Measurements from ENCODE around the gene HOXA13.

HOXA13 gene

GRCh38 chr7:27154901-27155815, 44.7 kb downstream of the HOXA13 start:
- DNase-seq (ENCODE audit: low read depth) = no peak
- TF ChIP-seq, protein P1, sequence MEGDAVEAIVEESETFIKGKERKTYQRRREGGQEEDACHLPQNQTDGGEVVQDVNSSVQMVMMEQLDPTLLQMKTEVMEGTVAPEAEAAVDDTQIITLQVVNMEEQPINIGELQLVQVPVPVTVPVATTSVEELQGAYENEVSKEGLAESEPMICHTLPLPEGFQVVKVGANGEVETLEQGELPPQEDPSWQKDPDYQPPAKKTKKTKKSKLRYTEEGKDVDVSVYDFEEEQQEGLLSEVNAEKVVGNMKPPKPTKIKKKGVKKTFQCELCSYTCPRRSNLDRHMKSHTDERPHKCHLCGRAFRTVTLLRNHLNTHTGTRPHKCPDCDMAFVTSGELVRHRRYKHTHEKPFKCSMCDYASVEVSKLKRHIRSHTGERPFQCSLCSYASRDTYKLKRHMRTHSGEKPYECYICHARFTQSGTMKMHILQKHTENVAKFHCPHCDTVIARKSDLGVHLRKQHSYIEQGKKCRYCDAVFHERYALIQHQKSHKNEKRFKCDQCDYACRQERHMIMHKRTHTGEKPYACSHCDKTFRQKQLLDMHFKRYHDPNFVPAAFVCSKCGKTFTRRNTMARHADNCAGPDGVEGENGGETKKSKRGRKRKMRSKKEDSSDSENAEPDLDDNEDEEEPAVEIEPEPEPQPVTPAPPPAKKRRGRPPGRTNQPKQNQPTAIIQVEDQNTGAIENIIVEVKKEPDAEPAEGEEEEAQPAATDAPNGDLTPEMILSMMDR (IDR thresholded peaks at IDR 0.05; ENCODE audit: control insufficient read depth, extremely low read depth, insufficient read depth) = no peak
- peak overlapping the region; percentile 28 for H3K4me3 ChIP-seq (ENCODE audit: low read depth, low read length)

- DNase-seq (ENCODE audit: low read depth) = no peak
- TF ChIP-seq, protein P1 (IDR thresholded peaks at IDR 0.05; ENCODE audit: control insufficient read depth, extremely low read depth, insufficient read depth) = no peak
- H3K4me3 ChIP-seq (ENCODE audit: low read depth, low read length) = no peak overlapping the region
Observed at GRCh38 chr7:27154369-27154768, 45.5 kb downstream of the HOXA13 start.

DNA sequence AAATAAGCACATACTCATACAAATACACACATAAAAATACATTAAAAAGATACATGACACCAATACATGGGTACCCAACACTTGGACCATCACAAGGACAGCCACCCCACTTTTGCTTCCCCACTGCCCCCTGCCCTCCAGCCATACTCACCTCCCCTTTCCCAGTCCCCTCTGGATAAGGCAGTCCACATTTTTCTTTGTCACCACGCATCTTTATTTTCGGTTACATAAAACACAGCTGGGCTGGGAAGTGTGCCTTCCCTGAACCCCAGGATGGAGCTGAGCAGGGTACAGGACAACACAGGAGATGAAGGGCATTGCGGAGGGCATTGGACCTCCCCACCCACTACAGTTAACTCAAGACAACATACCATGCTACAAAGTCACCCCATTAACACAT, 46.4 kb downstream of the HOXA13 start:
- no peak for DNase-seq (ENCODE audit: low read depth)
- H3K4me3 ChIP-seq (ENCODE audit: low read depth, low read length) = no peak overlapping the region
- TF ChIP-seq, protein P1 (IDR thresholded peaks at IDR 0.05; ENCODE audit: control insufficient read depth, extremely low read depth, insufficient read depth) = no peak

DNA sequence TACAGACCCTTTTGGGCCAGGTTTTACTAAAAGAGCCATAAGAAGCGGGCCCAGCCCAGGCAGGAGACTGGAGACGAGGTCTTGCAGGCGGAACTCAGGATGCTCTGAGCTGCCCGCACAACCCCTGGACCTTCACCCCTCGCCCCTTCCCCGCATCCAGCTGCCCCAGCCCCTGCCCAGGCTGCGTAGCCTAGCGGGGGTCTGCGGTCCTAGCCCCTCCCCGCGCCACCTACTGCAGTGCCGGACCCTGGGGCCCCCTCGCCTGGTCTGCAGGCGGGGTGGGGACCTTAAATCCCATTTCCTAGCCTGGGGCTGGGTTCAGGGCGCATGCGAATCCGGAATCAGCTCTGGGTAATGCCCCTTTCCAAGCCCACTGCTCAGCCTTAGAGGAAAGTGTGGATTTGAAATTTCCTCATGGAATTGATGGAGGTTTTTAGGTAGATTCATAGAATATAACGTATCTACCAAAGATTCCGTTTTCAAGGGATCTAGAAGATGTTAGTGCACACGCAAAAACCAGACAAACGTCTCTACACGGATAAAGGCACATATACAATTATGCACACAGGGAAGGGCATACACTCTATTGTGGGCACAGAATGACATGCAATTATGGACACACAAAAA, 47.0 kb downstream of the HOXA13 start:
- no peak for DNase-seq (ENCODE audit: low read depth)
- H3K4me3 ChIP-seq (ENCODE audit: low read depth, low read length) = no peak overlapping the region
- TF ChIP-seq, protein P1 (IDR thresholded peaks at IDR 0.05; ENCODE audit: control insufficient read depth, extremely low read depth, insufficient read depth) = no peak

DNA sequence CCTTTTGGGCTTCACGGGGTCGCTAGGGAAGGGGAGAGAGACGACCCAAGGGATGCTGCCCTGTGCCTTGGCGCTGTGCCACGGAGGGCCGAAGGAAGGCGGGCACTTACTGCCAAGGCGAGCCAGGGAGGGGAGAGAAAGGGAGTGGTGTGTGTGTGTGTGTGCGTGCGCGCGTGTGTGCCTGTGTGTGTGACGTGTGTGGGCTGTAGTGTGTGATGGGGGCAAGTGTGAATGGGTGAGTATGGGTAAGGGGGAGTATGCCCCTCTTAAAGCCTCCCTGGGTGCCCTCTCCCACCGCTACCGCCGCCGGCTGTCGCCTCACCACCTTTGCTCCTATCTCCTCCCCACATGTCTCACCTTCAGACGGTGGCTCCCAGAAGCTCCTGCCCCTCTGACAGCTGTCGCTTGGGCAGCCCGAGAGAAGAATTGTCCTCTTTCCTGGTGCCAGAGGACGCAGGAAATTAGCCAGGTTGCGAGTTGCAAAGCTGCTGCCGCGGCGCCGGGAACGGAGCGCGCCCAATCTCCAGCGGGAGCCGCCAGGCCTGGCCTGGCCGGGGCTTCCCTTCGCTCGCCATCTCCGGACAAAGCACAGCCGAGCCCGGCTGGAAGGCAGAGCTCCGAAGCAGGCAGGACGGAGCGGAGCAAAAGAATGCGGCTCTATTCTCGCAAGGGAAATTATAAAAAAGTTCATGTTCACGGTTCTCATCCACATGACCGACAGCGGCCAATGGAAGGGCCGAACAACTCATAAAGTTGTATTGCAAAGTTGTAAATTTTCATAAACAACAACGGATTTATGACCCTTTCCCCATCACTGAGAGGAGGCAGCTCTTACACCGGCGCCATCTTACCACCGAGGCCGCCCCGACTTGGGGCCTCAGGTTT, 47.7 kb downstream of the HOXA13 start, which contains the start of gene HOXA3:
Gene HOXA3, minus strand, starts transcription at position 653 of the 885 bp plus-strand sequence. CDS start 41,943 bp downstream, outside the sequence.
- TF ChIP-seq, protein P1 (IDR thresholded peaks at IDR 0.05; ENCODE audit: control insufficient read depth, extremely low read depth, insufficient read depth) = no peak
- no peak for DNase-seq (ENCODE audit: low read depth)
- no peak within 1 kb of the TSS for H3K4me3 ChIP-seq (ENCODE audit: low read depth, low read length)

- H3K4me3 ChIP-seq (ENCODE audit: low read depth, low read length) = peak overlapping the region; percentile 46
- no peak for DNase-seq (ENCODE audit: low read depth)
- TF ChIP-seq, protein P1 (IDR thresholded peaks at IDR 0.05; ENCODE audit: control insufficient read depth, extremely low read depth, insufficient read depth) = no peak
Observed at GRCh38 chr7:27151341-27151930, 48.5 kb downstream of the HOXA13 start.

Data from LNCaP clone FGC (cell line).